Stimulated activated CD4-positive, alpha-beta T cell treated with anti-CD3 and anti-CD28 coated beads, Interleukin-4, amount 100 ng/mL, for 48 hours (primary cell): Measurements from ENCODE around the gene PPM1L.

Experiments
- DNase-seq, 2 donors: peaks; one replicate each; pipeline ENCODE4 v3.0.0-alpha.2; 2020; ENCODE audit warnings: low read depth in 2 of 2

The PPM1L gene

GRCh38 chr3:160808838-160809237 lies 52.8 kb downstream of the PPM1L start:
- DNase-seq, result no peak

GRCh38 chr3:160809453-160809852 lies 53.4 kb downstream of the PPM1L start:
- no peak for DNase-seq

DNA sequence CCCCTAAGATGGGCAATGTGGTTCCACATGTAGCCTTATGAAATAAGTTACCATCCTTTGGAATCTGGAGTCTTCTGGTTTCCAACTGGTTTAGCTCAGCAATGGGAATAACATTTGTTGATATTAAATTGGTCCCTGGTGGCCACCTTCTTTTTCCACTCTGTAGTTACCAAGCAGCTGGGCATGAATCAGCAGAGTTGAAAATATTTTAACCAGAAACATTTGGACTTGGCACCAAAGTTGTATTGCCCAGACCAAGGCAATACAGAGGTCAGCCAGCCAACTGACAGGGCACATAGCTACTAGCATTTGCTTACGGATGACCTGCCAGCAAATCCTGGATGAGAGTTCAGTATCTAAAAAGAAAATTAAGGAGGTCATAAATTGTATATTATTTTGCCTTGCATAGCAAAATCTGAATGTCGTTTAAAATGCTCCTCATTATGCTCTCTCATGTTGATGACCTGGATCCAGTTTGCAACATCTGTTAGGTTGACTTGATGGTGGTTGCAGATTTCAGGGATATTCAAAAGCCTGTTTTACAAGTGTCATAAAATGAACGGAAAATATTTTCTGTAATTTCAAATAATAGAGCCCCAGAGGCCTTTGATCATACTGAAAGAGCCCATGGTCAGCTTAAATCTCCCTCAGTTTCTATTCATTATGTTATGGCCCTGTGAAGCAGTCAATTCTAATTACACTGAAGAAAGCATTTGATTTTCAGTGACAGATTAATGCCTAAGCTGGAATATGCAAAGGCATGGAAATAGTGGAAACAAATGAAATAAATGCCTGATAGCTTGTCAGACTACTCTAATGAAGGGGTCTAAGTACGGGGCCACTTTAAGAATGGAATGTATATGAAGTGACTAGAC lies 54.6 kb downstream of the PPM1L start:
- DNase-seq, result no peak

DNA sequence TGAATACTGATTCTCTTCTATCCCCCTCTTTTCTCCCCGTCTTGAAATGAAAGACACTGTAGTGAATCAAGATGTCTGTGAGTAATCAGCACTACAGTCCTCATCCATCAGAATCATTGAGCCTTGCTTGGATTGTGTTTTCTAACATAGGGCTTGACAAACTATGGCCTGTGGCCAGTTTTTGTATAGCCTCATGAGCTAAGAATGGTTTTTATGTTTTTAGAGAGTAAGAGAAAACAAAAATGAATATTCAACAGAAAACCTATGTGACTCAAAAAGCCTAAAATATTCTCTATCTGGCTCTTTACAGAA lies 55.2 kb downstream of the PPM1L start:
- DNase-seq, result no peak

DNA sequence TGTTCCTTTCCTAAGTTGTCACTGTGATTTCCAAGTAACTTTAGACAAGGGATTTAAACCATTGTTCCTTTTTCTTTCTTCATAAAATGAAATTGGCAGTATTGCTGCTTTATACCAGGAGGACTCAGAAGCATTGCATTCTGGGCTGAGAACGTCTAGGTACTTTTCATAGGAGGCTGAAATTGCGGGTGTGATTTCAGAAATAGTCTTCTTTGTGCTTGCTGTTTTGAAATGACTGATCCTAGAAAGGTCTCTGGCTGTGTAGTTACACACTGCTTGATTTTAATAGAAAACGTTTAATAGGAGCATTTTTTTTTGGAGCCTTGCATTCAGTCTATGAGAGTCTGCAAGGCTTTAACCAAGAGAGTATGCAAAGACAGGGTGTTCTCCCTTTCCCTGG lies 56.3 kb downstream of the PPM1L start:
- no peak for DNase-seq

GRCh38 chr3:160815280-160815679 lies 59.2 kb downstream of the PPM1L start:
- DNase-seq, result no peak

DNA sequence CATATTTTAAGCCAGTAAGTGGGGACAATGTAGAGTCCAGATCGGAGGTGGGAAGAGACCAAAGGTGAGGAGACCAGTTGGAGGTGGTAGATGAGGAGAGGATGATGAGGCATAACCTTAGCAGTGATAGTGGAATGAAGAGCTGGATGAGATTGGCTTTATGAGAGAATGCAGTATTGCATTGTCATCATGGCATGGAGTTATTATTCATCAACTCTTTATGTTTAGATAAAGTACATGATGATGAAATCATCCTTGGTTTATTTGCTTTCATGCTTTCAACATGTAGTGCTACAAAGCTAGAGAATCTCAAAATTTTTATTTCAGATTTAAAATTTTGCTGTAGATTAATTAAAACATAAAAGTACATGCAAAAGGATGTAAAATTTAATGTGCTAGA lies 64.0 kb downstream of the PPM1L start:
- no peak for DNase-seq

GRCh38 chr3:160820430-160820829 lies 64.4 kb downstream of the PPM1L start:
- DNase-seq, result no peak

GRCh38 chr3:160822936-160823335 lies 66.9 kb downstream of the PPM1L start:
- DNase-seq, result no peak

DNA sequence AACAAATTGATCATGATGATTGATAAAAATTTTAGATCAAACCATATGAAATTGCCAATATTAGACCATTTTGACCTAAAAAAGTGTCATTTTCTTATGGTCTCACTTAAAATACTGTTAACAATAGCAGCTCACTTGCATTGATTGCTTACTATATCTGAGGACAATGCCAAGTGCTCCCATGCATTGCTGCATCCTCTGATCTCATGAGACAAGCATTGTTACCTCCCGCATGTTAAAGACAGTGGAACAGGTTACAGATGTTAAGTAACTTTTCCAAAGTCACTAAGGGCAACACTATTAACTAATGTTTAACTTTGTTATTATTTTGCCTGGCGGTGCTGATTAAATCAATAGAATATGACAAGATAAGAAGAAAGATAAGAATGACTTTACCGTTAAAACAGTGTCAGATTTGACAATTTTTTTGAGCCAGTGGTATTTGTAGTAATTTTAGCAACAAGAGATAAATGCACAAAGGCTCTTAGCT lies 69.3 kb downstream of the PPM1L start:
- no peak for DNase-seq

- no peak for DNase-seq
Measured at GRCh38 chr3:160826408-160826807, 70.4 kb downstream of the PPM1L start.

DNA sequence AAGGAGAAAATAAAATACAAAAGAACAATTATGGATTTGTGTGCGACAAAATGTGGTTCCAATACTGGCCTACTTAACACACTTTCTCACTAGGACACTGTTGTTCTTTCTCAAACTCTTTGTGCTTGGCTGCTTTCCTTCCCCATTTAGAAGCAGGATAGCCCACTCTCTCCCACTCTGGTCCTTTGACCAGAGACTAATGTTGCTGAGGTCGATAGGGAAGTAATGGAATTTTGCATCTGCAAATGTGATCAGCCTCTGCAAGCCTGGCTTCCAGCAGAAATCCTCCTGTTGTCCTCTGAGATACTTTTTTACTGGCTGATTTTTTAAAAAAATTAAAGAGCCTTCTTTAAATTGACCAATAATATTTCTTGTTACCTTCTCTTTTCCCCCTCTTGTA lies 71.0 kb downstream of the PPM1L start:
- no peak for DNase-seq

GRCh38 chr3:160827516-160827915 lies 71.5 kb downstream of the PPM1L start:
- DNase-seq, result no peak

DNA sequence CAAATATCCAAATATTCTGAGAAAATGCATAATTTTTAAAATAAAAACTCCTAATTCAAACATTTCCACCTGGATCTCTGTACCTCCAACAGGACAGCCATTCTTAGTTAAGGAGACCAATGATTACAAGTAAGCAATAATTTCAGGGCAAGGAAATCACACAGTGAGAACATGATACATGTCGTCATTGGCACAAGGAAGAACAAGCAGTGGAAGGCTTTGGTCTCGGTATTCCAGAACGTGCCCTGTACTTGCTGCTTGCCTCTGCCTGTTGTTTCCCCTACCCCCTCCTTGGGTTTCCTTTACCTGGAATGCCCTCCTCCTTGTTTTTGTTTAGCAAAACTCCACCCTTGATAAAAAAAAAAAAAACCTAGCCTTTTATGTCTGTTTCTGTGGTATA lies 72.8 kb downstream of the PPM1L start:
- no peak for DNase-seq

DNA sequence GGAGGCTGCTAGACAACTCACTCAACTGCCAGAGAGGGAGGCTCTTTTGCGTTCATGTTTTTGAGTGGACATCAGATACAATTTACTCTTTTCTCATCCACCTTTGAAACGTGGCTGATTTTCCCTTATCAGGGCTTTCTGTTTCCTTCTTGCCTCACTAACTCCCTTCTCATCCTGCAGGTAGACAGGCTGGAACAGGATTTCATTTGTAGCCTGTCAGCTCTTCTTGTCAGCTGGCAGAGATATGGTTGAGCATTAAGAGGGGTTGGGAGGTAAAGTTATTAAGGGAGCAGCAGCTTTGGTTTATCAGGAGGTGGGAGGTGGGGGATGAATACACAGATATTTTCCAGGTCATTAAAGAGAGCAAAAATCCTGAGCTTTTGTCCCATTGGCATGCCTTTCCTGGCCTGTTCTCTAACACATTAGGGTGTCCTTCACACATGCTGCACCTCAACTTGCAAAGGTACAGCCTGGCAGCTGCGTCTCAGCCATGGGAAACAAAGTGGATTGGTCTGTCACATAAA lies 73.5 kb downstream of the PPM1L start:
- no peak for DNase-seq

- DNase-seq, result no peak
Measured at GRCh38 chr3:160830796-160831195, 74.8 kb downstream of the PPM1L start.

- no peak for DNase-seq
Measured at GRCh38 chr3:160831401-160831800, 75.4 kb downstream of the PPM1L start.

DNA sequence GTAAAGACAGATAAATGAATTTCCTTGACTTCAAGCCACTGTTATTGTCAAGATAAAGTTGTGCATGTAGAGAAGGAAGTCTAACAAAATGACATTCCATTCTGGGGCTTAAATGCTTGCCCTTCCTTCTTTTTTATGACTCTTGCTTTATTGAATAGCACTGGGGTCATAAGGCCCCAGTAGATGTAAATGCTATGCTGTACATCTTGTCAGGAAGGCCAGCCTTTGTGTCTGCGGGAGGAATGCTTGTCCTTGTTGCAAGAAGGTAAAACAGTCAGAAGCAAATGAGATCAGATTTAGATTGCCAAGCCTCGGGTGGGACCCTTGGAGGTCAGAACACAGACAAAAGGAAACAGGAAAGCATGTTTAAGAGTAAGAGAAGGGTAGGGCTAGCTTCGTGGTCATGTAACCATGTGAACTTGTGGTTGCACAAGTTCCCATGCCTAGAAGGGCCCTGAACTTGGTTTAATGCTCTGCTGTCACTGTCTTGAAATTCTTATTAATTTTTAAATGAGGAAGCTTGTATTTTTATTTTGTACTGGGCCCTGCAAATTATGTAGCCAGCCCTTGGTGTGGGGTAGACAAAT lies 81.5 kb downstream of the PPM1L start:
- no peak for DNase-seq

DNA sequence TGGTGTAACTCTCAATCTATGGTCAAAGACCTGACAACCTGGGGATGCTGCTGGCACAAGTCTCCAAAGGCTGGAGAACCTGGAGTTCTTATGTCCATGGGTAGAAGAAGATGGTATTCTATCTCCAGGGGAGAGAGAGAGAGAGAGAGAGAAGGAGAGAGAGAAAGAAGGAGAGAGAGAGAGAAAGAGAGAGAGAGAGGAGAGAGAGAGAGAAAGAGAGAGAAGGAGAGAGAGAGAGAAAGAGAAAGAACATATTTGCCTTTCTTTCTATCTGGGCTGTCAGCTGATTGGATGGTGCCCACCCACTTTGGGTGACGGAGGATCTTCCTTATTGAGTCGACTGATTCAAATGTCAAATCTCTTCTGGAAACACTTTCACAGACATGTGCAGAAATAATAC lies 84.6 kb downstream of the PPM1L start:
- DNase-seq, result no peak

GRCh38 chr3:160841455-160841854 lies 85.4 kb downstream of the PPM1L start:
- no peak for DNase-seq

- DNase-seq, result no peak
Measured at GRCh38 chr3:160842021-160843005, 86.3 kb downstream of the PPM1L start.

- no peak for DNase-seq
Measured at GRCh38 chr3:160851629-160852210, 95.7 kb downstream of the PPM1L start.
